Suprapubic skin (tissue), 3 donors: Measurements from ENCODE around the gene BAHCC1.

Source experiments
- EP300 ChIP-seq: sonication (generic); formaldehyde crosslinking; IDR thresholded peaks from one replicate; pipeline ENCODE4 v1.6.1; 2017; ENCODE audit warnings: antibody characterized with exemption
- TF ChIP-seq, protein P1 (sequence below), 2 donors: fragments of 200-600 bp in 1 of 2; fragments of 450-650 bp in 1 of 2; sonication (generic) in 1 of 2; IDR thresholded peaks; one replicate each; pipeline ENCODE4 v1.5.1; 2016 to 2019; ENCODE audit warnings: antibody characterized with exemption in 2 of 2, mild to moderate bottlenecking in 1 of 2, moderate library complexity in 1 of 2

DNA sequence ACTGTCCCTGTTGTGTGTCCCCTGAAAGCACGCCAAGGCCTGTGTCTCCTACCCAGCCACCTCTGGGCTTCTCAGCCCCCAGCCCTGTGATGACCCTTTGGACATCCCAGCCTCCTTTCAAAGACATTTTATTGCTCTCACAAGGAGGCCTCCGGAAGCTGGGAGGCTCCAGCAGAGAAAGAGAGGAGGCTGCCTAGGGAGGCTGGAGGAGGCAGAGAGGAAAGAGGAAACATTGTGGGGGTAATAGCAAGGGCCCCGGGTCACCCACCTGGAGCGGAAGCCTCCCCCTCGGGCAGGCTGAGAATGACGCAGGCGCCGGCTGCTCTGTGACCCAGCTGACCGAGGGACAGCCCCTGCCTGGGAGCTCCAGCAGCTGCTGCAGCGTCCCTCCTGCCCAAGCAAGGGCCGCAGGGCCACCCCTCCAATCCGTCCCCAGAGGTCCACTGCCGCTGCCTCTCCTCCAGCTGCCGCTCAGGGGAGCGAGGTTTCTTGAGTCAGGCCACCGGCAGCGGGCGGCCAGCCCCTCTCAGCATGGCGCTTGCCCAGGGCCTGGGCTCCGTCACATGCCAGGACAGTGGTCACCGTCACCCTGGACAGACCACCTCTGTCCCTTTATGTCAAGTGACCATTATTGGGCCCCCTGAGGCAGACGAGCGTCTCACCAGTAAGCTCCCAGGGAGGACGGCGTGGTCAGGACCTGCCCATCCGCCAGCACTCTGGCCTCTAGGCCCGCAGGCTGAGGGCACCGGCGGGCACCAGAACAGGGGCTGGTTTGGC is 88.0 kb downstream of the BAHCC1 start:
- TF ChIP-seq, protein P1, sequence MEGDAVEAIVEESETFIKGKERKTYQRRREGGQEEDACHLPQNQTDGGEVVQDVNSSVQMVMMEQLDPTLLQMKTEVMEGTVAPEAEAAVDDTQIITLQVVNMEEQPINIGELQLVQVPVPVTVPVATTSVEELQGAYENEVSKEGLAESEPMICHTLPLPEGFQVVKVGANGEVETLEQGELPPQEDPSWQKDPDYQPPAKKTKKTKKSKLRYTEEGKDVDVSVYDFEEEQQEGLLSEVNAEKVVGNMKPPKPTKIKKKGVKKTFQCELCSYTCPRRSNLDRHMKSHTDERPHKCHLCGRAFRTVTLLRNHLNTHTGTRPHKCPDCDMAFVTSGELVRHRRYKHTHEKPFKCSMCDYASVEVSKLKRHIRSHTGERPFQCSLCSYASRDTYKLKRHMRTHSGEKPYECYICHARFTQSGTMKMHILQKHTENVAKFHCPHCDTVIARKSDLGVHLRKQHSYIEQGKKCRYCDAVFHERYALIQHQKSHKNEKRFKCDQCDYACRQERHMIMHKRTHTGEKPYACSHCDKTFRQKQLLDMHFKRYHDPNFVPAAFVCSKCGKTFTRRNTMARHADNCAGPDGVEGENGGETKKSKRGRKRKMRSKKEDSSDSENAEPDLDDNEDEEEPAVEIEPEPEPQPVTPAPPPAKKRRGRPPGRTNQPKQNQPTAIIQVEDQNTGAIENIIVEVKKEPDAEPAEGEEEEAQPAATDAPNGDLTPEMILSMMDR (IDR thresholded peaks at IDR 0.05) = no peak
- no peak for TF ChIP-seq EP300
